Left ventricle myocardium superior (tissue), 1 donor: ENCODE measurements around the gene USP36. TPM values are rescaled to one million over a fixed set of nuclear protein-coding genes. Genes with fewer than 3 reads are reported as not detected.
A peak's percentile ranks its signal among the peaks of the same experiment; 100 is the strongest.
"Not testable (repeated sequence)": the region's sequence is repeated elsewhere in the genome, so short reads cannot be mapped to it uniquely, and the experiment has no call there.

Source experiments
- ATAC-seq: fragments of 200-7000 bp; cut with Tn5 transposase; one replicate; pipeline ENCODE4 v1.9.1; 2020; ENCODE audit warnings: mild to moderate bottlenecking, moderate library complexity
- DNase-seq: peaks from one replicate; pipeline ENCODE4 v3.0.0-alpha.2; 2020
- intact Hi-C: fragments of 100-400 bp; cut with micrococcal nuclease; formaldehyde crosslinking; loops from one replicate; pipeline ENCODE4 v1.11.0; 2022
- long read RNA-seq: library from polyadenylated mRNA; unstranded; transcript quantifications from one replicate; pipeline ENCODE4 v2.0.0, GENCODE V29; 2021
- total RNA-seq: library from RNA; stranded (reverse); fragmentation: NEBNext Ultra II Directional; extraction: Animal tissue kit (Norgen Biotek cat#: 25700); gene quantifications from one replicate; pipeline ENCODE4 v1.2.1, GENCODE V29; 2021
- donor health status: DM: no; HTN: yes; CAD: no; lungs with severe emphysema.

The USP36 gene
- 24.7 TPM for total RNA-seq
- long read RNA-seq, partial matches to known transcripts, result 1 of 6 reads
- long read RNA-seq, other reads (novel, unspliced or antisense), result 4 of 6 reads

- DNase-seq, result peak; percentile 100
- intact Hi-C loops, result no loop called here
- ATAC-seq, result peak; percentile 96
Measured at GRCh38 chr17:78840780-78841611, at the start of gene USP36. USP36 (minus strand) TSS chr17:78840814; CDS start chr17:78836363, 4,451 bp downstream.

- ATAC-seq, DNase-seq, intact Hi-C loops: not testable (repeated sequence)
Measured at GRCh38 chr17:78890096-78890495, 49.5 kb upstream of the USP36 start.

- intact Hi-C loops, result no loop called here
- ATAC-seq (no peak), DNase-seq (no peak)
Measured at GRCh38 chr17:78889531-78889930, 48.9 kb upstream of the USP36 start.

GRCh38 chr17:78888941-78889518, 48.4 kb upstream of the USP36 start:
- no peak for DNase-seq
- no peak for ATAC-seq
- intact Hi-C loops, result no loop called here

GRCh38 chr17:78886954-78887353, 46.3 kb upstream of the USP36 start:
- intact Hi-C loops, result no loop called here

GRCh38 chr17:78885956-78886355, 45.3 kb upstream of the USP36 start:
- intact Hi-C loops, result no loop called here
- no peak for ATAC-seq
- DNase-seq, result no peak

More at GRCh38 chr17:78886954-78887353, 46.3 kb upstream of the USP36 start:
- DNase-seq, result no peak
- no peak for ATAC-seq

GRCh38 chr17:78884876-78885667, 44.5 kb upstream of the USP36 start:
- DNase-seq, result no peak
- intact Hi-C loops, result no loop called here
- no peak for ATAC-seq

GRCh38 chr17:78884148-78884825, 43.7 kb upstream of the USP36 start:
- intact Hi-C loops, result no loop called here

GRCh38 chr17:78883533-78884131, 43.0 kb upstream of the USP36 start:
- peak; percentile 84 for DNase-seq
- intact Hi-C loops, result no loop called here
- peak; percentile 66 for ATAC-seq

More at GRCh38 chr17:78884148-78884825, 43.7 kb upstream of the USP36 start:
- DNase-seq (peak; percentile 58), ATAC-seq (peak; percentile 20)

GRCh38 chr17:78883089-78883532, 42.5 kb upstream of the USP36 start:
- DNase-seq (peak; percentile 85), ATAC-seq (peak; percentile 71)
- intact Hi-C loops, result no loop called here

- peak; percentile 51 for DNase-seq
- intact Hi-C loops, result no loop called here
- peak; percentile 1 for ATAC-seq
Measured at GRCh38 chr17:78882540-78883088, 42.0 kb upstream of the USP36 start.

GRCh38 chr17:78879635-78880186, 39.1 kb upstream of the USP36 start:
- DNase-seq, result peak; percentile 82
- intact Hi-C loops, result no loop called here
- peak; percentile 14 for ATAC-seq

- intact Hi-C loops, result no loop called here
- DNase-seq (peak; percentile 27), ATAC-seq (no peak)
Measured at GRCh38 chr17:78878871-78879527, 38.4 kb upstream of the USP36 start.

GRCh38 chr17:78878261-78878660, 37.6 kb upstream of the USP36 start:
- intact Hi-C loops, result no loop called here
- no peak for DNase-seq
- ATAC-seq, result no peak

GRCh38 chr17:78876954-78877517, 36.4 kb upstream of the USP36 start:
- ATAC-seq (peak; percentile 63), DNase-seq (peak; percentile 65)
- intact Hi-C loops, result not testable (repeated sequence)

- DNase-seq (no peak), ATAC-seq (no peak)
- intact Hi-C loops, result no loop called here
Measured at GRCh38 chr17:78876094-78876597, 35.5 kb upstream of the USP36 start.
